ENCODE data around the gene CENPX.

The CENPX gene

GRCh38 chr17:82009413-82009812 is 13.3 kb downstream of the CENPX start:
- no peak for FAIRE-seq

GRCh38 chr17:82008941-82009405 is 13.7 kb downstream of the CENPX start:
- FAIRE-seq: no peak

GRCh38 chr17:82008258-82008940 is 14.3 kb downstream of the CENPX start:
- FAIRE-seq: no peak

- no peak for FAIRE-seq
Observed at GRCh38 chr17:82007495-82008257, 15.0 kb downstream of the CENPX start.

GRCh38 chr17:82007228-82007494 is 15.5 kb downstream of the CENPX start:
- FAIRE-seq: no peak

- no peak for FAIRE-seq
Observed at GRCh38 chr17:82006468-82007227, 16.0 kb downstream of the CENPX start.

GRCh38 chr17:82005701-82006348 is 16.9 kb downstream of the CENPX start:
- no peak for FAIRE-seq

GRCh38 chr17:82004517-82005455 is 17.9 kb downstream of the CENPX start:
- FAIRE-seq: no peak

- no peak for FAIRE-seq
Observed at GRCh38 chr17:82003411-82004381, 19.0 kb downstream of the CENPX start.

GRCh38 chr17:82001571-82002056 is 21.1 kb downstream of the CENPX start:
- no peak for FAIRE-seq

- FAIRE-seq: no peak
Observed at GRCh38 chr17:82000803-82001570, 21.7 kb downstream of the CENPX start.

GRCh38 chr17:81999976-82000802 is 22.5 kb downstream of the CENPX start:
- no peak for FAIRE-seq

GRCh38 chr17:81999587-81999975 is 23.1 kb downstream of the CENPX start:
- no peak for FAIRE-seq

- FAIRE-seq: no peak
Observed at GRCh38 chr17:81998691-81999438, 23.8 kb downstream of the CENPX start.

GRCh38 chr17:81998212-81998611 is 24.5 kb downstream of the CENPX start:
- FAIRE-seq: no peak

- no peak for FAIRE-seq
Observed at GRCh38 chr17:81996757-81997441, 25.8 kb downstream of the CENPX start.

- FAIRE-seq: no peak
Observed at GRCh38 chr17:81996232-81996756, 26.4 kb downstream of the CENPX start.

All from endometrium (tissue), 2 donors.